Measurements from ENCODE around the gene CLIP1.

Gene CLIP1

GRCh38 chr12:122327494-122328385 is 94.7 kb downstream of the CLIP1 start:
- TF ChIP-seq CTCF (IDR thresholded peaks at IDR 0.05; ENCODE audit: insufficient read depth, low read length, missing control alignments), result no peak
- ChIA-PET CTCF (interaction anchor here (0.5 to 7.1 kb wide), 4 partner anchors 8 to 160 kb away, joined by 3 to 48 read pairs (median 12); no protein-coding TSS in a partner anchor), POLR2A (interaction anchor here (0.6 kb wide), 1 partner anchor 14 kb away, joined by 5 read pairs; no protein-coding TSS in a partner anchor)
- no peak overlapping the region for H3K4me3 ChIP-seq (ENCODE audit: low read depth, low read length)
- no peak for DNase-seq (ENCODE audit: low read depth, low spot score)

- ChIA-PET POLR2A (no interaction called here), CTCF (interaction anchor here (0.5 to 7.1 kb wide), 3 partner anchors 9 to 159 kb away, joined by 3 to 48 read pairs (median 21); no protein-coding TSS in a partner anchor)
- TF ChIP-seq CTCF (IDR thresholded peaks at IDR 0.05; ENCODE audit: insufficient read depth, low read length, missing control alignments), result no peak
Measured at GRCh38 chr12:122327014-122327413, 95.5 kb downstream of the CLIP1 start.

GRCh38 chr12:122326586-122326985 is 95.9 kb downstream of the CLIP1 start:
- no peak overlapping the region for H3K4me3 ChIP-seq (ENCODE audit: low read depth, low read length)
- TF ChIP-seq CTCF (IDR thresholded peaks at IDR 0.05; ENCODE audit: insufficient read depth, low read length, missing control alignments), result no peak
- ChIA-PET POLR2A (no interaction called here), CTCF (interaction anchor here (7.1 kb wide), 1 partner anchor 9 kb away, joined by 48 read pairs; no protein-coding TSS in a partner anchor)
- DNase-seq (ENCODE audit: low read depth, low spot score), result no peak

More at GRCh38 chr12:122327014-122327413, 95.5 kb downstream of the CLIP1 start:
- DNase-seq (ENCODE audit: low read depth, low spot score), result no peak
- no peak overlapping the region for H3K4me3 ChIP-seq (ENCODE audit: low read depth, low read length)

- H3K4me3 ChIP-seq (ENCODE audit: low read depth, low read length), result no peak overlapping the region
- CTCF ChIA-PET, result interaction anchor here (0.9 to 7.1 kb wide), 5 partner anchors 10 to 200 kb away, joined by 3 to 48 read pairs (median 5); no protein-coding TSS in a partner anchor
- TF ChIP-seq CTCF (IDR thresholded peaks at IDR 0.05; ENCODE audit: insufficient read depth, low read length, missing control alignments), result no peak
- POLR2A ChIA-PET, result no interaction called here
- no peak for DNase-seq (ENCODE audit: low read depth, low spot score)
Measured at GRCh38 chr12:122323311-122324019, 99.0 kb downstream of the CLIP1 start.

- no peak overlapping the region for H3K4me3 ChIP-seq (ENCODE audit: low read depth, low read length)
- ChIA-PET CTCF (interaction anchor here (0.9 to 7.1 kb wide), 6 partner anchors 9 to 33 kb away, joined by 3 to 48 read pairs (median 4); no protein-coding TSS in a partner anchor), POLR2A (no interaction called here)
- DNase-seq (ENCODE audit: low read depth, low spot score), result no peak
- TF ChIP-seq CTCF (IDR thresholded peaks at IDR 0.05; ENCODE audit: insufficient read depth, low read length, missing control alignments), result no peak
Measured at GRCh38 chr12:122322501-122322900, 100.0 kb downstream of the CLIP1 start.

Data from AG04449 (cell line).